A673 (cell line): Measurements from ENCODE around the gene VPS37B. TPM values are rescaled to one million over a fixed set of nuclear protein-coding genes. Genes with fewer than 3 reads are reported as not detected.

Experiments used
- BruUV-seq: library from RNA; stranded (reverse); fragments of 400-500 nt; replicated peaks from 2 replicates; lab custom pipeline; 2021; lab: Mats Ljungman, UMichigan
- CTCF ChIA-PET: fragments of 300-600 bp; sonication (Branson Sonifier 250); formaldehyde crosslinking; loops from one replicate; lab custom pipeline; 2022; ENCODE audit warnings: antibody characterized with exemption; lab: Charles Lee
- POLR2A ChIA-PET: fragments of 300-600 bp; sonication (Branson Sonifier 250); formaldehyde crosslinking; loops from one replicate; lab custom pipeline; 2022; ENCODE audit warnings: antibody characterized with exemption; ENCODE audit not compliant: low non-redundant PET; lab: Charles Lee
- DNase-seq: peaks from one replicate; pipeline ENCODE4 v3.0.0-alpha.2; 2015; ENCODE audit warnings: low spot score
- H3K27ac ChIP-seq: fragments of 200-600 bp; sonication (generic); 2 replicates; pipeline ENCODE4 v1.5.1; 2016; ENCODE audit warnings: mixed run types, low read depth, mild to moderate bottlenecking, mixed read lengths, antibody characterized with exemption, low read length; ENCODE audit not compliant: poor library complexity, severe bottlenecking
- H3K27me3 ChIP-seq: fragments of 200-600 bp; sonication (generic); replicated peaks from 2 replicates; pipeline ENCODE4 v1.6.1; 2017; ENCODE audit warnings: mixed run types, low read depth, mild to moderate bottlenecking, mixed read lengths, antibody characterized with exemption, low read length; ENCODE audit not compliant: insufficient read depth, poor library complexity
- H3K36me3 ChIP-seq: fragments of 200-600 bp; sonication (generic); 2 replicates; pipeline ENCODE4 v1.6.1; 2016; ENCODE audit warnings: mixed run types, mild to moderate bottlenecking, mixed read lengths, antibody characterized with exemption, low read length; ENCODE audit not compliant: insufficient read depth, poor library complexity, severe bottlenecking
- H3K4me1 ChIP-seq: fragments of 200-600 bp; sonication (generic); 2 replicates; pipeline ENCODE4 v1.6.1; 2017; ENCODE audit warnings: mixed run types, mild to moderate bottlenecking, mixed read lengths, antibody characterized with exemption, low read length; ENCODE audit not compliant: insufficient read depth, poor library complexity, severe bottlenecking
- H3K4me3 ChIP-seq: fragments of 200-600 bp; sonication (generic); 2 replicates; pipeline ENCODE4 v1.5.1; 2016; ENCODE audit warnings: low read depth, mixed run types, mild to moderate bottlenecking, mixed read lengths, low read length; ENCODE audit not compliant: poor library complexity, severe bottlenecking
- H3K9me3 ChIP-seq: fragments of 200-600 bp; sonication (generic); 2 replicates; pipeline ENCODE4 v1.6.1; 2016; ENCODE audit warnings: mixed run types, low read depth, mild to moderate bottlenecking, mixed read lengths, antibody characterized with exemption, low read length; ENCODE audit not compliant: poor library complexity, severe bottlenecking
- CTCF ChIP-seq: fragments of 300-800, 200-600 bp; sonication (generic); conservative IDR thresholded peaks from 2 replicates; pipeline ENCODE4 v1.5.1; 2017; ENCODE audit warnings: low read depth, mild to moderate bottlenecking, antibody characterized with exemption, low read length, moderate library complexity, mixed read lengths
- EZH2 ChIP-seq: fragments of 200-600 bp; sonication (generic); IDR thresholded peaks from 2 replicates; pipeline ENCODE4 v1.6.1; 2017; ENCODE audit warnings: borderline replicate concordance, low read depth, mild to moderate bottlenecking, mixed read lengths, antibody characterized with exemption, low read length; ENCODE audit not compliant: poor library complexity, severe bottlenecking
- intact Hi-C: fragments of 100-400 bp; cut with micrococcal nuclease; formaldehyde crosslinking; loops from one replicate; pipeline ENCODE4 v1.10.0; 2022; ENCODE audit not compliant: unreplicated experiment
- total RNA-seq: library from RNA; stranded (reverse); gene quantifications from 2 replicates; pipeline ENCODE4 v1.2.3, GENCODE V29; 2021

The VPS37B gene
- total RNA-seq, 1 experiment from 2014 or later, result 34.4 TPM

DNA sequence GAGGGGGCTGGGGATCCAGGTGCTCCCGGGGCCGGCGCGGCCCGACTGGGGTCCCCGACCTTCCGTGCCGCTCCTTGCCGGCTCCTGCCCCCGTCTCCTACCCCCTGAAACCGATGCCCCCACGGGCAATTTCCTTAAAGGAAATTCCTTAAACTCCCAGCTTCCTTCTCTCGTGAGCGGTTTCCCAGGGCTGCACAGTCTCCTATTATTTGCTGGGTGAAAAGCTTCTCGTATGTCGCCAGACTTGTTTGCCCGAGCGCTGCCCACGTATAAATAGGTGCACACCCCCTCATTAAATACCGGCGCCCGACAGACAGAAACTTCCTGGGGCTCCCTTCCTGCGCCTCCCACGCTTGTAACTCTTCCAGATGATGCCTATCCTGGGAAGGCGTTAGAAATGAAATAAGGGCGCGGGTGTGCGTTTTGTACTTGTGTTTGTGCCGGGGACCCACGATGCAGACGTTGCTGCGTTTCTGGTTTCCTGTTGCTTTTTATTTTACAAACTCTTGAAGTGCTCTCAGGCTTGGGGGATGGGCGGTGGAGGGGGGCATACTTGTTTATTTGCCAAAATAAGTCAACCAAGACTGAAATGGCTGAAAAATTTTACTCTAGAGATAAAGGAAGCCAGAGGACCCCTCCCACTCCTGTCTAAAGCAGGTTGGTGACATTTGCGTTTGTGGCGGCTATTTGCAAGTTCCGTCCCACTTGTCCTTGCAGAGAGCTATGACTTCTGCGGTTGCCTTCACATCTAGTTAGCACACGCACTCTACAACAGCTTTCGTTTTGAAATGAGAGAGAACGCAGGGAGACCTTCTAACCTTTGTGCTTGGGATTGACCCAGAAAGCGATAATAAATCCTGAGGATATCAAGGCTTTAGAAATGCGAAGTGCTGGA lies 59.6 kb downstream of the VPS37B start:
- POLR2A ChIA-PET, result no interaction called here
- no TSS peak for BruUV-seq

DNA sequence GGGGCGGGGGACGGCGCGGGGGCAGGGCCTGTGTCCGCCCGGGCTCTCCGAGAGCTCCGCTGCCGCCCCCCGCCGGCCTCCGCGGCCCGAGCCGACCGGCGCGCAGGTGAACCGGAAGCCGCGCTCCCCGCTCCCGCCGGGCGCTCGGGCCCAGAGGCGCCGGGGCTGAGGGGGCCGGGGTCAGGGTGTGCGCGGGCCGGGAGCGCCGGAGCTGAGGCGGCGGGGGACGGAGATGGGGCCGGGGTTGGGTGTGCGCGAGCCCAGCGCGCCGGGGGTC lies 60.2 kb downstream of the VPS37B start:
- TF ChIP-seq CTCF (no peak), EZH2 (no peak)
- H3K36me3 ChIP-seq, result no peaks in the 10 kb centered on the region
- POLR2A ChIA-PET, result no interaction called here
- H3K27me3 ChIP-seq, result no peaks in the 10 kb centered on the region
- CTCF ChIA-PET, result interaction anchor here (0.6 to 0.8 kb wide), 2 partner anchors 18 to 130 kb away, joined by 3 to 7 read pairs; partner anchors contain the start of gene ABCB9
- no peak for DNase-seq
- H3K4me1 ChIP-seq, result peaks cover 16% of the 10 kb centered on the region
- H3K9me3 ChIP-seq, result no peaks in the 10 kb centered on the region
- peak overlapping the region; percentile 56 for H3K27ac ChIP-seq
- intact Hi-C loops, result no loop called here
- no TSS peak for BruUV-seq
- H3K4me3 ChIP-seq, result peak overlapping the region; percentile 66

More for the DNA sequence above, 59.6 kb downstream of the VPS37B start:
- Histone ChIP-seq H3K36me3 (no peaks in the 10 kb centered on the region), H3K27ac (peak overlapping the region; percentile 56), H3K27me3 (no peaks in the 10 kb centered on the region), H3K9me3 (no peaks in the 10 kb centered on the region), H3K4me3 (peak overlapping the region; percentile 66), H3K4me1 (peaks cover 16% of the 10 kb centered on the region)
- CTCF ChIA-PET, result interaction anchor here (0.6 kb wide), 1 partner anchor 130 kb away, joined by 7 read pairs; the partner anchor contains the start of gene ABCB9
- no peak for TF ChIP-seq CTCF
- TF ChIP-seq EZH2, result no peak
- peak; percentile 75 for DNase-seq
- intact Hi-C loops, result no loop called here

DNA sequence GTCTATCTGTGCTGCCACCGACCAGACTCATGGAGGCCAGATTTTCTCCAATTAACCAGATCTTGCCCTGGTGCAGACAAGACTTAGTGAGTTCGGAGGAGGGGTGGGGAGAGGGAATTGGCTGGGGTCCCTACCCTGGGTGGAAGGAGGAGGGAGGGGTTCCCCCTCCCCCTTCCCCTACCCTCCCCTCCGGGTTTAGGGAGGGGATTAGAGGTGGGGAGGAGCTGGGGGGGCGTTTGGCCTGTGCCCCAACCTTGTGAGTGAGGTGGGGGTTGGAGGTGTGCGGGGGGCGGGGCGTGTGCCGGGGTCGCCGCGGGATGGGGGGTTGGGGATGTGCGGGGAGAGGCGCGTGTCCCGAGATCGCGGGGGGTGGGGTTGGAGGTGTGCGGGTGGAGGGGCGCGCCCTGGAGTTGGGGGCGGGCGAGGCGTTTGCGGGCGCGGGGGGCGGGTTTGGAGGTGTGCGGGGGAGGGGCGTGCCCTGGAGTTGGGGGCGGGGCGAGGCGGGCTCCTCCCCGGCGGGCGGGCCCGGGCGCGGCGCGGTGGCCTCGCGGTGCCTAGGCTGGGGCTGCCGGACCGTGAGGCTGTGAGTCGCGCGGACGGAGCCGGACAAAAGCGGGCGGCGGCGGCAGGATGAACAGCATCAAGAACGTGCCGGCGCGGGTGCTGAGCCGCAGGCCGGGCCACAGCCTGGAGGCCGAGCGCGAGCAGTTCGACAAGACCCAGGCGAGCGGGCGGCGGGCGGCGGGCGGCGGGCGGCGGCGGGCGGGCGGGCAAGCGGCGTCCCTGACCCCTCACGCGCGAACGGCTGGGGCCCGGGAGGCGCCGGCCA lies 60.8 kb downstream of the VPS37B start, which contains the start of gene HIP1R:
TSS of gene HIP1R (plus strand) at position 537 of the 829 bp plus-strand sequence. CDS start at position 631, 94 bp downstream.
- BruUV-seq, result no TSS peak
- Histone ChIP-seq H3K27me3 (no peaks in the 10 kb centered on the region), H3K27ac (peak within 1 kb of the TSS; percentile 56), H3K4me3 (peak within 1 kb of the TSS; percentile 66), H3K9me3 (no peaks in the 10 kb centered on the region), H3K4me1 (peaks cover 16% of the 10 kb centered on the region), H3K36me3 (no peaks in the 10 kb centered on the region)
- ChIA-PET POLR2A (no interaction called here), CTCF (interaction anchor here (0.8 kb wide), 1 partner anchor 18 kb away, joined by 3 read pairs; no protein-coding TSS in a partner anchor)
- TF ChIP-seq CTCF (no peak), EZH2 (no peak)
- peak; percentile 51 for DNase-seq
- intact Hi-C loops, result no loop called here
